SK-N-SH treated with all-trans-retinoic acid at 6 μM for 48 hours (cell line): ENCODE data around the gene OR52E1.
"Not testable (repeated sequence)": the region's sequence is repeated elsewhere in the genome, so short reads cannot be mapped to it uniquely, and the experiment has no call there.

Experiments
- ATAC-seq: fragments of 200-7000 bp; cut with Tn5 transposase; 3 replicates; pipeline ENCODE4 v1.9.1; 2020; ENCODE audit warnings: mild to moderate bottlenecking, moderate library complexity
- ARNTL ChIP-seq: fragments of 450-650 bp; formaldehyde crosslinking; IDR thresholded peaks from 2 replicates; pipeline ENCODE4 v1.5.0; 2020; ENCODE audit warnings: low read depth, mild to moderate bottlenecking, moderate library complexity, borderline replicate concordance
- CSDC2 ChIP-seq: fragments of 250-450 bp; sonication (Bioruptor Pico); IDR thresholded peaks from 2 replicates; pipeline ENCODE4 v1.5.0; 2020; ENCODE audit warnings: mild to moderate bottlenecking, moderate library complexity
- ESRRG ChIP-seq: fragments of 250-450 bp; sonication (Bioruptor Pico); IDR thresholded peaks from 2 replicates; pipeline ENCODE4 v1.6.1; 2021; ENCODE audit warnings: mild to moderate bottlenecking
- GLIS3 ChIP-seq: fragments of 250-450 bp; sonication (Bioruptor Pico); IDR thresholded peaks from 2 replicates; pipeline ENCODE4 v1.5.0; 2020; ENCODE audit warnings: mild to moderate bottlenecking, moderate library complexity
- ISL1 ChIP-seq: fragments of 250-450 bp; sonication (Bioruptor Pico); IDR thresholded peaks from 2 replicates; pipeline ENCODE4 v2.1.2; 2022; ENCODE audit warnings: mild to moderate bottlenecking, moderate library complexity
- OSR1 ChIP-seq: fragments of 250-450 bp; sonication (Bioruptor Pico); IDR thresholded peaks from 2 replicates; pipeline ENCODE4 v1.8.0; 2022; ENCODE audit warnings: moderate library complexity, mild to moderate bottlenecking, inconsistent platforms
- PATZ1 ChIP-seq: fragments of 250-450 bp; sonication (Bioruptor Pico); IDR thresholded peaks from 2 replicates; pipeline ENCODE4 v1.8.0; 2020; ENCODE audit warnings: mild to moderate bottlenecking, moderate library complexity, borderline replicate concordance
- POU6F1 ChIP-seq: fragments of 250-450 bp; sonication (Bioruptor Pico); IDR thresholded peaks from 2 replicates; pipeline ENCODE4 v1.8.0; 2021; ENCODE audit warnings: low read depth, mild to moderate bottlenecking, moderate library complexity, borderline replicate concordance
- PPARA ChIP-seq: fragments of 250-450 bp; sonication (Bioruptor Pico); IDR thresholded peaks from 2 replicates; pipeline ENCODE4 v1.5.0; 2020; ENCODE audit warnings: mild to moderate bottlenecking, borderline replicate concordance
- RARB ChIP-seq: fragments of 250-450 bp; sonication (Bioruptor Pico); IDR thresholded peaks from 2 replicates; pipeline ENCODE4 v1.8.0; 2021; ENCODE audit warnings: mild to moderate bottlenecking, moderate library complexity
- SNAI2 ChIP-seq: fragments of 250-450 bp; sonication (Bioruptor Pico); IDR thresholded peaks from 2 replicates; pipeline ENCODE4 v1.5.0; 2020; ENCODE audit warnings: mild to moderate bottlenecking, moderate library complexity
- TCF4 ChIP-seq: fragments of 250-450 bp; sonication (Bioruptor Pico); IDR thresholded peaks from 2 replicates; pipeline ENCODE4 v1.8.0; 2021; ENCODE audit warnings: mild to moderate bottlenecking, moderate library complexity, borderline replicate concordance
- TOX ChIP-seq: fragments of 250-450 bp; sonication (Bioruptor Pico); IDR thresholded peaks from 2 replicates; pipeline ENCODE4 v1.8.0; 2021; ENCODE audit warnings: mild to moderate bottlenecking, moderate library complexity, borderline replicate concordance
- ZC3H10 ChIP-seq: fragments of 250-450 bp; sonication (Bioruptor Pico); IDR thresholded peaks from 2 replicates; pipeline ENCODE4 v1.5.1; 2021; ENCODE audit warnings: mild to moderate bottlenecking, moderate library complexity
- ZFP3 ChIP-seq: fragments of 250-450 bp; sonication (Bioruptor Pico); IDR thresholded peaks from 2 replicates; pipeline ENCODE4 v1.5.0; 2020; ENCODE audit warnings: mild to moderate bottlenecking, moderate library complexity
- ZFP30 ChIP-seq: fragments of 450-650 bp; formaldehyde crosslinking; IDR thresholded peaks from 2 replicates; pipeline ENCODE4 v1.5.0; 2022; ENCODE audit warnings: mild to moderate bottlenecking, moderate library complexity
- ZNF565 ChIP-seq: fragments of 450-650 bp; formaldehyde crosslinking; conservative IDR thresholded peaks from 2 replicates; pipeline ENCODE4 v1.5.0; 2020; ENCODE audit warnings: low read depth, mild to moderate bottlenecking, moderate library complexity
- ZNF70 ChIP-seq: fragments of 450-650 bp; formaldehyde crosslinking; IDR thresholded peaks from 2 replicates; pipeline ENCODE4 v1.5.0; 2020; ENCODE audit warnings: mild to moderate bottlenecking, moderate library complexity
- ZNF8 ChIP-seq: fragments of 450-650 bp; formaldehyde crosslinking; IDR thresholded peaks from 2 replicates; pipeline ENCODE4 v1.5.0; 2020; ENCODE audit warnings: mild to moderate bottlenecking, moderate library complexity
- TF ChIP-seq, protein P1 (sequence below): fragments of 250-450 bp; sonication (Bioruptor Pico); IDR thresholded peaks from 2 replicates; pipeline ENCODE4 v1.5.0; 2020; ENCODE audit warnings: mild to moderate bottlenecking, moderate library complexity
- TF ChIP-seq, protein P2 (sequence below): fragments of 250-450 bp; sonication (Bioruptor Pico); IDR thresholded peaks from 2 replicates; pipeline ENCODE4 v1.5.1; 2020; ENCODE audit warnings: low read depth, mild to moderate bottlenecking, moderate library complexity
- TF ChIP-seq, protein P3 (sequence below): fragments of 250-450 bp; sonication (Bioruptor Pico); IDR thresholded peaks from 2 replicates; pipeline ENCODE4 v1.5.1; 2021; ENCODE audit warnings: mild to moderate bottlenecking, moderate library complexity

The OR52E1 gene

GRCh38 chr11:5046226-5046625, 23.1 kb upstream of the OR52E1 start, which contains the start of gene OR52J3:
TSS of gene OR52J3 (plus strand) at chr11:5046526. CDS start at chr11:5046526, 0 bp downstream.
- no peak for TF ChIP-seq CSDC2 (CRISPR knock-in tag)
- TF ChIP-seq ZC3H10 = no peak
- TF ChIP-seq TCF4 (CRISPR knock-in tag) = no peak
- TF ChIP-seq OSR1 (CRISPR knock-in tag) = no peak
- no peak for TF ChIP-seq RARB (CRISPR knock-in tag)
- TF ChIP-seq, protein P1, sequence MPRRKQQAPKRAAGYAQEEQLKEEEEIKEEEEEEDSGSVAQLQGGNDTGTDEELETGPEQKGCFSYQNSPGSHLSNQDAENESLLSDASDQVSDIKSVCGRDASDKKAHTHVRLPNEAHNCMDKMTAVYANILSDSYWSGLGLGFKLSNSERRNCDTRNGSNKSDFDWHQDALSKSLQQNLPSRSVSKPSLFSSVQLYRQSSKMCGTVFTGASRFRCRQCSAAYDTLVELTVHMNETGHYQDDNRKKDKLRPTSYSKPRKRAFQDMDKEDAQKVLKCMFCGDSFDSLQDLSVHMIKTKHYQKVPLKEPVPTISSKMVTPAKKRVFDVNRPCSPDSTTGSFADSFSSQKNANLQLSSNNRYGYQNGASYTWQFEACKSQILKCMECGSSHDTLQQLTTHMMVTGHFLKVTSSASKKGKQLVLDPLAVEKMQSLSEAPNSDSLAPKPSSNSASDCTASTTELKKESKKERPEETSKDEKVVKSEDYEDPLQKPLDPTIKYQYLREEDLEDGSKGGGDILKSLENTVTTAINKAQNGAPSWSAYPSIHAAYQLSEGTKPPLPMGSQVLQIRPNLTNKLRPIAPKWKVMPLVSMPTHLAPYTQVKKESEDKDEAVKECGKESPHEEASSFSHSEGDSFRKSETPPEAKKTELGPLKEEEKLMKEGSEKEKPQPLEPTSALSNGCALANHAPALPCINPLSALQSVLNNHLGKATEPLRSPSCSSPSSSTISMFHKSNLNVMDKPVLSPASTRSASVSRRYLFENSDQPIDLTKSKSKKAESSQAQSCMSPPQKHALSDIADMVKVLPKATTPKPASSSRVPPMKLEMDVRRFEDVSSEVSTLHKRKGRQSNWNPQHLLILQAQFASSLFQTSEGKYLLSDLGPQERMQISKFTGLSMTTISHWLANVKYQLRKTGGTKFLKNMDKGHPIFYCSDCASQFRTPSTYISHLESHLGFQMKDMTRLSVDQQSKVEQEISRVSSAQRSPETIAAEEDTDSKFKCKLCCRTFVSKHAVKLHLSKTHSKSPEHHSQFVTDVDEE (CRISPR knock-in tag) = no peak
- no peak for TF ChIP-seq ZFP30 (CRISPR knock-in tag)
- TF ChIP-seq POU6F1 (CRISPR knock-in tag) = no peak
- TF ChIP-seq ESRRG (CRISPR knock-in tag) = no peak
- no peak for TF ChIP-seq TOX (CRISPR knock-in tag)
- no peak for TF ChIP-seq ISL1 (CRISPR knock-in tag)
- no peak for TF ChIP-seq PATZ1
- no peak for TF ChIP-seq ZNF70 (CRISPR knock-in tag)
- TF ChIP-seq GLIS3 (CRISPR knock-in tag) = no peak
- TF ChIP-seq, protein P2, sequence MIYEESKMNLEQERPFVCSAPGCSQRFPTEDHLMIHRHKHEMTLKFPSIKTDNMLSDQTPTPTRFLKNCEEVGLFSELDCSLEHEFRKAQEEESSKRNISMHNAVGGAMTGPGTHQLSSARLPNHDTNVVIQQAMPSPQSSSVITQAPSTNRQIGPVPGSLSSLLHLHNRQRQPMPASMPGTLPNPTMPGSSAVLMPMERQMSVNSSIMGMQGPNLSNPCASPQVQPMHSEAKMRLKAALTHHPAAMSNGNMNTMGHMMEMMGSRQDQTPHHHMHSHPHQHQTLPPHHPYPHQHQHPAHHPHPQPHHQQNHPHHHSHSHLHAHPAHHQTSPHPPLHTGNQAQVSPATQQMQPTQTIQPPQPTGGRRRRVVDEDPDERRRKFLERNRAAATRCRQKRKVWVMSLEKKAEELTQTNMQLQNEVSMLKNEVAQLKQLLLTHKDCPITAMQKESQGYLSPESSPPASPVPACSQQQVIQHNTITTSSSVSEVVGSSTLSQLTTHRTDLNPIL (CRISPR knock-in tag) = no peak
- no peak for TF ChIP-seq ZNF565 (CRISPR knock-in tag)
- TF ChIP-seq PPARA (CRISPR knock-in tag) = no peak
- no peak for TF ChIP-seq SNAI2 (CRISPR knock-in tag)
- no peak for TF ChIP-seq ZFP3 (CRISPR knock-in tag)
- no peak for ATAC-seq

DNA sequence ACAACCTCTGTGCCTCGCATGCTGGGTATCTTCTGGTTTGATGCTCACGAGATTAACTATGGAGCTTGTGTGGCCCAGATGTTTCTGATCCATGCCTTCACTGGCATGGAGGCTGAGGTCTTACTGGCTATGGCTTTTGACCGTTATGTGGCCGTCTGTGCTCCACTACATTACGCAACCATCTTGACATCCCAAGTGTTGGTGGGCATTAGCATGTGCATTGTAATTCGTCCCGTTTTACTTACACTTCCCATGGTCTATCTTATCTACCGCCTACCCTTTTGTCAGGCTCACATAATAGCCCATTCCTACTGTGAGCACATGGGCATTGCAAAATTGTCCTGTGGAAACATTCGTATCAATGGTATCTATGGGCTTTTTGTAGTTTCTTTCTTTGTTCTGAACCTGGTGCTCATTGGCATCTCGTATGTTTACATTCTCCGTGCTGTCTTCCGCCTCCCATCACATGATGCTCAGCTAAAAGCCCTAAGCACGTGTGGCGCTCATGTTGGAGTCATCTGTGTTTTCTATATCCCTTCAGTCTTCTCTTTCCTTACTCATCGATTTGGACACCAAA, 22.5 kb upstream of the OR52E1 start:
- ATAC-seq = no peak
- TF ChIP-seq ZFP3 (CRISPR knock-in tag) (no peak), ARNTL (no peak), ZNF70 (CRISPR knock-in tag) (no peak), RARB (CRISPR knock-in tag) (no peak), ZC3H10 (no peak), ESRRG (CRISPR knock-in tag) (no peak), ISL1 (CRISPR knock-in tag) (no peak), OSR1 (CRISPR knock-in tag) (no peak), TOX (CRISPR knock-in tag) (no peak), ZNF8 (no peak)
- TF ChIP-seq, protein P3, sequence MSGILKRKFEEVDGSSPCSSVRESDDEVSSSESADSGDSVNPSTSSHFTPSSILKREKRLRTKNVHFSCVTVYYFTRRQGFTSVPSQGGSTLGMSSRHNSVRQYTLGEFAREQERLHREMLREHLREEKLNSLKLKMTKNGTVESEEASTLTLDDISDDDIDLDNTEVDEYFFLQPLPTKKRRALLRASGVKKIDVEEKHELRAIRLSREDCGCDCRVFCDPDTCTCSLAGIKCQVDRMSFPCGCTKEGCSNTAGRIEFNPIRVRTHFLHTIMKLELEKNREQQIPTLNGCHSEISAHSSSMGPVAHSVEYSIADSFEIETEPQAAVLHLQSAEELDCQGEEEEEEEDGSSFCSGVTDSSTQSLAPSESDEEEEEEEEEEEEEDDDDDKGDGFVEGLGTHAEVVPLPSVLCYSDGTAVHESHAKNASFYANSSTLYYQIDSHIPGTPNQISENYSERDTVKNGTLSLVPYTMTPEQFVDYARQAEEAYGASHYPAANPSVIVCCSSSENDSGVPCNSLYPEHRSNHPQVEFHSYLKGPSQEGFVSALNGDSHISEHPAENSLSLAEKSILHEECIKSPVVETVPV (CRISPR knock-in tag) = no peak
- TF ChIP-seq, protein P1 (CRISPR knock-in tag) = no peak
- TF ChIP-seq, all 23 proteins: peak for 0

DNA sequence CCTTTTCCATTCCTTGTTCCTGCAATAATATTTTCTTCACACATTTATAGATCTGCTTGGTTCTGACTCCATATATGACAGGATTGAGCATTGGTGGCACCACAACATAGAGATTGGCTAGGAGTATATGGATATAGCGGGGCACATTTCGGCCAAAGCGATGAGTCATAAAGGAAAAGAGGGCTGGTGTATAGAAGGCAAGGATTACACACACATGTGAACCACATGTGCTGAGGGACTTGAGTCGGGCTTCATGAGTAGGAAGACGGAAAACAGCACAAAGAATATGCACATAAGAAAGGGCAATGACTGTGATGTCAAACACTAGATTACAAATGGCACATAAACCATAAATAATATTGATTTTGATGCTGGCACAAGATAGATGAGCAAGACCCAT, 10.7 kb upstream of the OR52E1 start:
- ATAC-seq = not testable (repeated sequence)
